B cell (primary cell): ENCODE results near the gene MMP14.

Source experiments
- CTCF ChIP-seq: fragments of 200-600 bp; IDR thresholded peaks from one replicate; pipeline ENCODE4 v1.8.0; 2022; ENCODE audit warnings: antibody characterized with exemption, mild to moderate bottlenecking
- EZH2 ChIP-seq: IDR thresholded peaks from 2 replicates; pipeline ENCODE4 v1.6.1; 2012; ENCODE audit warnings: borderline replicate concordance, low read depth, mild to moderate bottlenecking, moderate library complexity, low read length; ENCODE audit not compliant: insufficient read depth, poor library complexity, severe bottlenecking

GRCh38 chr14:22882064-22882463 is 45.7 kb downstream of the MMP14 start:
- TF ChIP-seq CTCF (no peak), EZH2 (no peak)
